HL-60 (cell line): ENCODE measurements around the gene BRF1.

Source experiments
- POLR2AphosphoS5 ChIP-seq: IDR thresholded peaks from 2 replicates; pipeline ENCODE4 v1.6.1; 2012; ENCODE audit warnings: low read depth
- TF ChIP-seq, protein P1 (sequence below): IDR thresholded peaks from one replicate; pipeline ENCODE4 v1.5.1; 2011; ENCODE audit warnings: low read length, control low read depth, inconsistent platforms; ENCODE audit not compliant: insufficient read depth

DNA sequence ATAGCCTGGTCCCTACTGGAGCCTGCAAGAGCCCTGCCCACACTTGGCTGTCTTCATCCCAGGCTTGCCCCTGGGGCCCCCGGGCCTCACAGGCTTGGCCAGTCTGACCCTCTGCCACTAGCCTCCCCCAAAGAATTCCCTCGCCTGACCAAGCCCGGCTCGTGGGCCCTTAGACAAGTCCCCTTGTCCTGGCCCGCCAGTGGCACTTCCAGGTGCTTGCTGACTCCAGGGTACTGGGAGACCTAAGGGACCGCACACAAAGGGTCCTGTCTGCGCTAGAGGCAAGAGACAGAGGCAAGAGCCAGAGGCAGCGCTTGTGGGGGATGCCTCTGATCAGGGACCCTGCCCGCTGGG is 47.5 kb downstream of the BRF1 start:
- TF ChIP-seq, protein P1, sequence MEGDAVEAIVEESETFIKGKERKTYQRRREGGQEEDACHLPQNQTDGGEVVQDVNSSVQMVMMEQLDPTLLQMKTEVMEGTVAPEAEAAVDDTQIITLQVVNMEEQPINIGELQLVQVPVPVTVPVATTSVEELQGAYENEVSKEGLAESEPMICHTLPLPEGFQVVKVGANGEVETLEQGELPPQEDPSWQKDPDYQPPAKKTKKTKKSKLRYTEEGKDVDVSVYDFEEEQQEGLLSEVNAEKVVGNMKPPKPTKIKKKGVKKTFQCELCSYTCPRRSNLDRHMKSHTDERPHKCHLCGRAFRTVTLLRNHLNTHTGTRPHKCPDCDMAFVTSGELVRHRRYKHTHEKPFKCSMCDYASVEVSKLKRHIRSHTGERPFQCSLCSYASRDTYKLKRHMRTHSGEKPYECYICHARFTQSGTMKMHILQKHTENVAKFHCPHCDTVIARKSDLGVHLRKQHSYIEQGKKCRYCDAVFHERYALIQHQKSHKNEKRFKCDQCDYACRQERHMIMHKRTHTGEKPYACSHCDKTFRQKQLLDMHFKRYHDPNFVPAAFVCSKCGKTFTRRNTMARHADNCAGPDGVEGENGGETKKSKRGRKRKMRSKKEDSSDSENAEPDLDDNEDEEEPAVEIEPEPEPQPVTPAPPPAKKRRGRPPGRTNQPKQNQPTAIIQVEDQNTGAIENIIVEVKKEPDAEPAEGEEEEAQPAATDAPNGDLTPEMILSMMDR: no peak
- TF ChIP-seq POLR2AphosphoS5: no peak
